ENCODE measurements around the gene GPR37L1. TPM values are rescaled to one million over a fixed set of nuclear protein-coding genes. Genes with fewer than 3 reads are reported as not detected.
A peak's percentile ranks its signal among the peaks of the same experiment; 100 is the strongest.

Gene GPR37L1
- total and polyA plus RNA-seq, 2 of the 8 experiments (the other 6 are each of a cell fraction or from before 2014, with no cell fraction given), result 0.13 to 0.23 TPM

- Histone ChIP-seq H4K91ac (replicated peaks; ENCODE audit: insufficient read length, low read length) (no peak overlapping the region), H2BK120ac (replicated peaks; ENCODE audit: low read depth, low read length) (no peak overlapping the region), H3K9me3 (ENCODE audit: insufficient read depth in 2 of 2, low read depth in 1 of 2, low read length in 1 of 2) (no peaks in the 10 kb centered on the region), H2BK5ac (ENCODE audit: low read depth, low read length) (no peak overlapping the region; the same call in 1 of the 2 replicates), H3K4me3 (ENCODE audit: extremely low read depth in 1 of 4, insufficient read depth in 2 of 4, low read depth in 3 of 4, low read length in 4 of 4) (no peak overlapping the region), H2AK5ac (ENCODE audit: low read depth, low read length) (0 out of 2 replicates have a peak overlapping the region, but pooled peaks have one; percentile 53), H3K14ac (ENCODE audit: insufficient read length) (no peak overlapping the region), H3K27ac (ENCODE audit: low read depth, low read length) (no peak overlapping the region), H4K20me1 (replicated peaks in 1 of 2; ENCODE audit: control insufficient read depth in 1 of 2, insufficient read depth in 2 of 2, low read length in 2 of 2) (no peaks in the 10 kb centered on the region), H4K5ac (ENCODE audit: insufficient read length, low read depth, low read length) (no peak overlapping the region), H3K27me3 (replicated peaks in 1 of 4; ENCODE audit: control insufficient read depth in 3 of 4, extremely low read depth in 1 of 4, insufficient read depth in 3 of 4, low read length in 3 of 4) (no peaks in the 10 kb centered on the region), H3K9ac (replicated peaks in 1 of 4; ENCODE audit: extremely low read depth in 1 of 4, low read depth in 3 of 4, low read length in 3 of 4) (no peak overlapping the region), H2AFZ (ENCODE audit: low read length) (no peak overlapping the region), H3K23me2 (ENCODE audit: low read depth, low read length) (no peaks in the 10 kb centered on the region), H3K79me2 (ENCODE audit: control insufficient read depth in 1 of 2, insufficient read depth in 2 of 2, low read length in 2 of 2) (no peaks in the 10 kb centered on the region), H3K4me2 (ENCODE audit: insufficient read depth in 1 of 2, low read depth in 2 of 2, low read length in 2 of 2) (no peak overlapping the region), H4K8ac (ENCODE audit: extremely low read depth, insufficient read depth, low read length) (no peak overlapping the region), H2BK15ac (ENCODE audit: low read length) (no peak overlapping the region), H3K23ac (ENCODE audit: insufficient read length) (no peak overlapping the region), H2BK20ac (ENCODE audit: low read length) (no peak overlapping the region), H3K79me1 (ENCODE audit: low read depth, low read length) (no peaks in the 10 kb centered on the region), H3K36me3 (ENCODE audit: control insufficient read depth in 2 of 4, insufficient read depth in 4 of 4, low read length in 3 of 4) (no peaks in the 10 kb centered on the region), H3K4me1 (replicated peaks in 1 of 4; ENCODE audit: control insufficient read depth in 3 of 4, insufficient read depth in 4 of 4, low read length in 3 of 4) (peaks cover 0 to 3% (median 0%) of the 10 kb centered on the region in 4 experiments; a peak in 1 of 7 replicates), H2BK12ac (ENCODE audit: low read depth, low read length) (no peak overlapping the region), H3K18ac (ENCODE audit: extremely low read depth, low read length) (no peak overlapping the region), H3K4ac (replicated peaks; ENCODE audit: insufficient read length, low read depth, low read length) (no peak overlapping the region), H3K56ac (replicated peaks; ENCODE audit: insufficient read length, low read depth, low read length) (no peak overlapping the region)
- no peak for DNase-seq (ENCODE audit: low read depth in 1 of 2, low spot score in 2 of 2)
- POLR2A ChIA-PET (ENCODE audit: partially characterized antibody), result no interaction called here
- no peak for FAIRE-seq
- 98% methylated on average over 5 of the region's 5 CpGs; no CpG with 5 or more reads in 1 of the 2 experiments for WGBS, 2 experiments (ENCODE audit: extremely low coverage in 1 of 2, insufficient coverage in 1 of 2, insufficient read length in 1 of 2, insufficient replicate concordance in 2 of 2, low coverage in 1 of 2, low lambda C conversion rate in 2 of 2, missing lambda C conversion rate in 1 of 2)
- CTCF ChIA-PET (ENCODE audit: partially characterized antibody), result interaction anchor here (10.1 kb wide), 1 partner anchor 16 kb away, joined by 77 read pairs; no protein-coding TSS in a partner anchor
- no peak for TF ChIP-seq RXRA (IDR thresholded peaks at IDR 0.05; ENCODE audit: insufficient read depth, low read depth, low read length)
- no peak for TF ChIP-seq CTBP2 (IDR thresholded peaks at IDR 0.05; ENCODE audit: borderline replicate concordance, insufficient read depth, insufficient read length, low read length)
- no peak for TF ChIP-seq TBP (IDR thresholded peaks at IDR 0.05; ENCODE audit: low read depth, low read length)
- no peak for TF ChIP-seq HDAC2 (IDR thresholded peaks at IDR 0.05; ENCODE audit: borderline replicate concordance in 1 of 2, low read depth in 2 of 2, low read length in 2 of 2)
- TF ChIP-seq RFX5 (IDR thresholded peaks at IDR 0.05; ENCODE audit: borderline replicate concordance, low read depth, low read length), result no peak
- no peak for TF ChIP-seq MAX (IDR thresholded peaks at IDR 0.05)
- TF ChIP-seq GTF2F1 (IDR thresholded peaks at IDR 0.05; ENCODE audit: borderline replicate concordance, low read depth, low read length), result no peak
- no peak for TF ChIP-seq MAFK (IDR thresholded peaks at IDR 0.05; ENCODE audit: low read depth, low read length)
- no peak for TF ChIP-seq EZH2 (IDR thresholded peaks at IDR 0.05; ENCODE audit: low read depth, low read length, severe bottlenecking)
- no peak for TF ChIP-seq E2F6 (IDR thresholded peaks at IDR 0.05)
- no peak for TF ChIP-seq CHD1 (IDR thresholded peaks at IDR 0.05; ENCODE audit: low read depth, low read length)
- no peak for TF ChIP-seq EGR1 (IDR thresholded peaks at IDR 0.05; ENCODE audit: borderline replicate concordance, low read depth, low read length)
- TF ChIP-seq KDM5A (IDR thresholded peaks at IDR 0.05; ENCODE audit: low read length), result no peak
- TF ChIP-seq SP4 (IDR thresholded peaks at IDR 0.05; ENCODE audit: low read length), result no peak
These were observed 49.3 kb downstream of the GPR37L1 start for GRCh38 chr1:202172015-202172355.
